Choroid plexus epithelial cell (primary cell): Measurements from ENCODE around the gene PPP1R2.
"Not testable (repeated sequence)": the region's sequence is repeated elsewhere in the genome, so short reads cannot be mapped to it uniquely, and the experiment has no call there.

Experiments
- DNase-seq: peaks from one replicate; pipeline ENCODE4 v3.0.0-alpha.2; 2010; ENCODE audit warnings: low read depth
- H3K4me3 ChIP-seq: 2 replicates; pipeline ENCODE4 v1.5.1; 2011; ENCODE audit warnings: low read depth, mild to moderate bottlenecking, control low read depth, low read length, moderate library complexity
- TF ChIP-seq, protein P1 (sequence below): conservative IDR thresholded peaks from 2 replicates; pipeline ENCODE4 v1.5.1; 2011; ENCODE audit warnings: low read depth, mild to moderate bottlenecking, control low read depth, inconsistent platforms, low read length, moderate library complexity

The PPP1R2 gene

DNA sequence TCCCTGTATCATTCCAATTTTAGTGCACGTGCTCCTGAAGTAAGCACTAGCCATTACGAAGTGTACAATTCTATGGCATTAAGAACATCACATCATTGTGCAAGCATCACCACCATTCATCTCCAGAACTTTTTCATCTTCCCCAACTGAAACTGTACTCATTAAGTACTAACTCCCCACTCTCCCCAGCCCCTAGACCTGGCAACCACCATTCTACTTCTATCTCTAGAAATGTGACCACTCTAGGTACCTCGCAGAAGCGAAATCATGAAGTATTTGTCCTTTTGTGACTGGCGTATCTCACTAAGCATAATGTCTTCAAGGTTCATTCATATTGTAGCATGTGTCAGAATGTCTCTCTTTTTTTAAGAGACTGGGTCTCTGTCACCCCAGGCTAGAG lies 11.4 kb downstream of the PPP1R2 start:
- H3K4me3 ChIP-seq = no peak overlapping the region
- no peak for DNase-seq
- TF ChIP-seq, protein P1, sequence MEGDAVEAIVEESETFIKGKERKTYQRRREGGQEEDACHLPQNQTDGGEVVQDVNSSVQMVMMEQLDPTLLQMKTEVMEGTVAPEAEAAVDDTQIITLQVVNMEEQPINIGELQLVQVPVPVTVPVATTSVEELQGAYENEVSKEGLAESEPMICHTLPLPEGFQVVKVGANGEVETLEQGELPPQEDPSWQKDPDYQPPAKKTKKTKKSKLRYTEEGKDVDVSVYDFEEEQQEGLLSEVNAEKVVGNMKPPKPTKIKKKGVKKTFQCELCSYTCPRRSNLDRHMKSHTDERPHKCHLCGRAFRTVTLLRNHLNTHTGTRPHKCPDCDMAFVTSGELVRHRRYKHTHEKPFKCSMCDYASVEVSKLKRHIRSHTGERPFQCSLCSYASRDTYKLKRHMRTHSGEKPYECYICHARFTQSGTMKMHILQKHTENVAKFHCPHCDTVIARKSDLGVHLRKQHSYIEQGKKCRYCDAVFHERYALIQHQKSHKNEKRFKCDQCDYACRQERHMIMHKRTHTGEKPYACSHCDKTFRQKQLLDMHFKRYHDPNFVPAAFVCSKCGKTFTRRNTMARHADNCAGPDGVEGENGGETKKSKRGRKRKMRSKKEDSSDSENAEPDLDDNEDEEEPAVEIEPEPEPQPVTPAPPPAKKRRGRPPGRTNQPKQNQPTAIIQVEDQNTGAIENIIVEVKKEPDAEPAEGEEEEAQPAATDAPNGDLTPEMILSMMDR = no peak

DNA sequence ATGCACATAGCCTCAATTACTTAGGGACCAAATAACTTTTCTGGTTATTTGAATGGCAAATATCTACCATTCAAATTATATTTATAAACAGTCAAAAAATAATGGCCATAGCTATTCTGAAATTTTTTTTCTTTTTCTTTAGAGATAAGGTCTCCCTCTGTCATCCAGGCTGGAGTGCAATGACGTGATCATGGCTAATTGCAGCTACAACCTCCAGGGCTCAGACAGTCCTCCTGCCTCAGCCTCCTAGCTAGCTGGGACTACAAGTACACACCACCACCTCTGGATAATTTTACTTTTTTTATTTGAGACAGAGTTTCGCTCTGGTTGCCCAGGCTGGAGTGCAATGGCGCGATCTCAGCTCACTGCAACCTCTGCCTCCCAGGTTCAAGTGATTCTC lies 16.6 kb downstream of the PPP1R2 start:
- H3K4me3 ChIP-seq = no peak overlapping the region
- TF ChIP-seq, protein P1 = no peak
- DNase-seq = no peak

DNA sequence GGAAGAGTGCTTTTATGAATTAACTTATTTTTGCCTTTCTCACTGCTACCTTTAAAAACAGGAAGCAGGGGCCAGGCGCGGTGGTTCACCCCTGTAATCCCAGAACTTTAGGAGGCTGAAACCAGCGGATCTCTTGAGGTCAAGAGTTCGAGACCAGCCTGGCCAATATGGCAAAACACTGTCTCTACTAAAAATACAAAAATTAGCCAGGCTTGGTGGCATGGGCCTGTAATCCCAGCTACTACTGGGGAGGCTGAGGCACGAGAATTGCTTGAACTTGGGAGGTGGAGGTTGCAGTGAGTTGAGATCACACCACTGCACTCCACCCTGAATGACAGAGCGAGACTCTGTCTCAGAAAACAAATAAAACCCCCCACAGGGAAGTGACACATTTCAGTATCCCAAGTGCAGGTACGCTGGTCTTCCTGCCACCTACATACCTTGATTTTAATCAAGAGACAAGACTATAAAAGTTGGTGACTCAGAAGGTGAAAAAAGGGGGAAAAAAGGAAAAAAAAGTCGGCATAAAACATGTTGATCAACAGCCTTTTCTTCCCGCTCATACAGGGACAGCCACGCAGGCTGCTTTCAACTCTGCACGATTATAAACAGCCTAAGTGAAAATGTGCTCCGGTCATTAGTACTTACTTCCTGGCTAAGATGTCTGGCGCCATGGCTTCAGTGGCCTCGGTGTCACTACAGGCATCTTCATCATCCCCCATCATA lies 18.8 kb downstream of the PPP1R2 start:
- TF ChIP-seq, protein P1 = no peak
- no peak for DNase-seq
- no peak overlapping the region for H3K4me3 ChIP-seq

DNA sequence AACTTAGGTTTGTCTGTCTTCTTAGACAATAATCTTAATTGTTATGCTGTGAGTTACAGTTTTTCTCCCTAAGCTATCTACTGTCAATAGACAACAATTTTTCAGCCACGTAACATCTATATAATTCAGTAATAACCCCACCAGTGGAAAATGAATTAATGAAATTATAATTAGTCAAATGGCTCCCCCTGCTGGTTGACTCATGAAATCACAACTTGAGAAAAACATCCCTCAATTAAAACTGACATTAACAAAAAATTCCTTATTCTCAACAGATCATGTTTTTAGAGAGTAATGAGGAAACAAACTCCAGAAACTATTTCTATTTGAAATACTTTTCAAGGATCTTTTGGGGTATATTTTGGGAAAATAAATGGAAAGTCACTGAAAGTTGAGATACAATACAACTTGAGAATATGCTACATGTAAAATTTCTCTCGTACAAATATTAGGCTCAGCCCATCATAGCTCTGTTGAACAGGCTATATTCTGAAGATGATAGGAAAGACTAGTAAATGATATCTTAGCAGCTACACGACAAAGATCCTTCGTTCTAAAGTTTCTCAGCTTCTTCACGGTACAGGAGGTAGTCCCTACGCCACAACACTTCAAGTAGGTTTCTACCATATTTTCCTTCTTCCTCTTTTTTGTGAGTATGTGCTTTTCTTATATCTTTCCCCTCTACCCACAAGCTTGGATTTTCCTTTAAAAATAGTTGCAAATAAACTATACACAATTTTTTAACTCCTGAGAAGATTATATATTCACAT lies 20.7 kb downstream of the PPP1R2 start:
- TF ChIP-seq, protein P1 = peak; percentile 49
- DNase-seq = peak; percentile 53
- H3K4me3 ChIP-seq = no peak overlapping the region

DNA sequence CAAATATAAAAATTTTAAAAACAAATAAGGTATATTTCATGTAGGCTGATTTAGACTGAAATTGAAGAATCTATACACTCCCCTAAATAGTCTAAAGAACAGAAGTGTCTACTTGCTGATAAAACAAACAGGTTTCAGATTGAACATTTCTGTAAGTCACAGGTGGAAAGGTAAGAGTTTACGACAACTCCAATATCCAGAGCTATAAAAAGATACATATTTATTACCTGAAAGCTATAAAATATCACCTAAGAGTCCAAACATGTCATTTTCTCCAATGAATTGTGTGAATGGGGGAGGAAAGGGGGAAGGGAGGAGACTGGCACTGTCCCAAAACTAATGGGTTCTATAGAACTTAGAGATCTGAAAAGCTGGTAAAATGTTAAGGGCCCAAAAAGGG lies 26.1 kb downstream of the PPP1R2 start:
- TF ChIP-seq, protein P1 = no peak
- no peak for DNase-seq
- no peak overlapping the region for H3K4me3 ChIP-seq

DNA sequence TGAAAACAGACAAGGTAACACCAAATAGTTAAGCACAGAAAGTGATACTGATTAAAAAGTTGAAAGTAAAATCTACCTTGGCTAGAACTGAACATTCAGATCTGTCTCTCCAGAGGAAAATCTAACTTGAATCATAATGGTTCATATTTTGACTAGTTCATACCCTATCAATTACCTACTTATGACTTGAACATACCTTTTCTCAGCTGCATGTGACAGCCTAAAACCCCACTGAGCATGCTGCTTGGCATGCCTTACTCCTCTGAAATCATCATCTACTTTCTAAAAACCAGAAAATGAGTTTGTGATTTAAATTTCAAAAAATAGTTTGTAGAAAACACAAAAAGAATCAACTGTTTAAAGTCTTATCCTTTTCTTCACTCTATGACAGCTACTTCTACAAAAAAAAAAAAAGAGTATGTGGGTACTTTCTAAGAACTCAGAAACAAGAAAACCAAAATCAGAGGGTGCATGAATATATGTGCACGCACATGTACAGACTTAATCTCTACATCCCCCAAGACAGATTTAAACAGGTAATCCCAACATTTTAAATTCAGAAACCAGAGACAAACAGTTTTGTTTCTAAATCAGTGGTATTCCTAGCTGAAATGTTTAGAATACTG lies 28.4 kb downstream of the PPP1R2 start:
- not testable (repeated sequence) for DNase-seq, H3K4me3 ChIP-seq

DNA sequence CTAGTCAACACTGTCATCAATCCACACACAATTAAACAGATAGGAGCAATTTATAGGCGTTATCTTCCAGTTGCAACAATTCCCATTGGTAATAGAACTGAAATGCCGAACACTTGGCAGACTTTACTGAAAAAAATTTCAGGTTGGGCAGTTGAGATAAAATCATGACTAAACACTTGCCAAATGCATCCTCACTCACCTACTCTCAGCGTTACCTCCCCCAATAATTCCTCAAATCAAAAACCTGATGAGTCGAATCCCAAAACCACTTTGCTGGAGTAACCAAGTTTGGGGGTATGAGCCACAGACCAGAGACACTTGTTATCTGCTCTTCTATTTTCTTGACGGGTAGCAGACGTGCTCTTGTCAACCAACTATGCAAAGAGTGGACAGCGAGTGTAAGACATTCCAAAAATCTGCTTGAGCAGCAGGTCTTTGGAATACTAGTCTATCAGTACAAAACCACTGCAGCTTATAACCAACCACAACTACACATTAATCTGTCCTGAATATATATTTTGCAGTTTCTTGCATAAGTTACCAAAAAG lies 30.3 kb downstream of the PPP1R2 start:
- DNase-seq = no peak
- TF ChIP-seq, protein P1 = no peak
- H3K4me3 ChIP-seq = no peak overlapping the region
